Urothelium cell line (cell line): ENCODE measurements around the gene CSF1.
A peak's percentile ranks its signal among the peaks of the same experiment; 100 is the strongest.

Experiments used
- DNase-seq: peaks from one replicate; pipeline ENCODE4 v3.0.0; 2011; ENCODE audit warnings: low spot score, mixed read lengths
- FAIRE-seq: peaks from 2 replicates; lab custom pipeline; 2011; peaks lifted over from hg19 to GRCh38; lab: Jason Lieb, UNC

Gene CSF1

DNA sequence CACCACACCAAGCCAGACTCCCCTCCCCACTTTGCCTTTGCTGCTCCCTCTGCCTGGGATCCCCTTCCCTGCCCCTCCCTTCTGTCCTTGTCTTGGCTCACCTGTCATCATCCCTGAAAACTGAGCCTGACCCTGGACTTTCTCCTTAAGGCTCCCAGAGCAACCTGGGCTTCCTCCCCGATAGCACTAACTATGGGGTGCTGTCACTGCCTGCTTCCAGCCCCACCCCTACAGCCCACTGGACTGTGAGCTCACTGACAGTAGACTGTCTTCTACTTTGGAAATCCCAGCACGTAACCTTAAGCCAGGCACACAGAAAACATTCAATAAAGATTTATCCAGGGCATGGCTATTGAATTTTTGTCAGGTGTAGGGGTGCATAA lies 9.5 kb upstream of the CSF1 start:
- FAIRE-seq (no peak), DNase-seq (no peak)

DNA sequence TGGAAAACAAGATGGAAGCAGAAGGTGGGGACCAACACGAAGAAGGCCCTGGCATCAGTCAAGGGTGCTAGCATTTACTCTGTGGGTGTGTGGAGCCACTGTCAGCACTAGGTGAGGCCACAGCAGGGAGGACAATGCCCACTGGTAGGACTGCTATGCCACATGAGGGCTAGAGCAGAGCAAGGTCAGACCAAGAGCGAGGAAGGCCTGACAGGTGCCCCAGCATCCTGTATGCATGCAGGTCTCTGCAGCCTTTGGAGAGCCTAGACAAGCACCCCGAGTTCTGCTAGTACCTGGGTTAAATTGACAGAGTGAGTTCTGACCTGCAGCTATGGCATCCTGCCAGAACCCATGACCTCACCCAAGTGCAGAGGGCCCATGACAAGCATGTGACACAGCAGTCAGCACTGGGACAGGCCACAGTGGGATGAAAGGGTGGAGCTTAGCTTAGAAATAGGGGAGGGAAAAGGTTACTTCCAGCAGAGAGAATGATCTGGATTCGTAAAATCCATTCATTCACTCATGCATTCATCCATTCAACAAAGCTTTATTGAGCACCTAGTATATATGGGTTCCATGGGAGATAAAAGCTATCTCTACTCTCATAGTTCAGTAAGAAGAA lies 9.0 kb upstream of the CSF1 start:
- DNase-seq (peak; percentile 60), FAIRE-seq (no peak)

DNA sequence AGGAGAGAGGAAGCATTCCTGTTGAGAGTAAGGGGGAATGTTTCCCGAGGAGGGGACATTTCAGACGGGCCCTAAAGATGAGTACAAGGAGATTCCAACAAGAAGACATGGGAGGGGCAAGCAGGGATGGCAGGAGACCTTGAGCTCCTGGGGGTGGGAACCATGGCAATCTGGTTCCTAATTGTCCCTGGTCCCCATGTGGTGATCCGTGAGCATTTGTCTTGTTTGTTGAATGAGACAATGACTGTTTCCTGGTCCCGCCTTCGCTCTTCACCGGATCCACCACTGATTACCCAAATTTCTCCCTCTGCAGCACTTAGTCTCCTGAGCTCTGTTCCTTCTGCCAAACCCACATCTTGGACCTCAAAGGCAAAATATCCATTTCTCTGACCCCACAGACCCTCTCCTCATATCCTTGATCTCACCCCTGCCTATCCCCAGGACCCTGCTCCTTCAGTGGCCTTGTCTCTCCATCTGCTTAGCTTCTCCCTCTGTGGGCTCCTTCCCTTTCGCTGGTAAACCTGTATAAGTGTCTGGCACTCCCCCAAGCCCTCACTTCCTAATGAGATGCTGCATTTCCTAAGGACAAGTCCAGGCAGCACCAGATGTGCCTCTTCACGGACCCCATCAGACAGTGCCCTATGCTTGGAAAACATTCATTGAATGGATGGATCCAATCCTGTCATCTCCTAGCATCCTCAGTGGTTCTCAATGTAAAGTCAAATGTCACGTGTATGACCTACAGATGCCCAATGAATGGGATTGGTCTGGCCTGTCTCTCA lies 8.3 kb upstream of the CSF1 start:
- FAIRE-seq (no peak), DNase-seq (no peak)

DNA sequence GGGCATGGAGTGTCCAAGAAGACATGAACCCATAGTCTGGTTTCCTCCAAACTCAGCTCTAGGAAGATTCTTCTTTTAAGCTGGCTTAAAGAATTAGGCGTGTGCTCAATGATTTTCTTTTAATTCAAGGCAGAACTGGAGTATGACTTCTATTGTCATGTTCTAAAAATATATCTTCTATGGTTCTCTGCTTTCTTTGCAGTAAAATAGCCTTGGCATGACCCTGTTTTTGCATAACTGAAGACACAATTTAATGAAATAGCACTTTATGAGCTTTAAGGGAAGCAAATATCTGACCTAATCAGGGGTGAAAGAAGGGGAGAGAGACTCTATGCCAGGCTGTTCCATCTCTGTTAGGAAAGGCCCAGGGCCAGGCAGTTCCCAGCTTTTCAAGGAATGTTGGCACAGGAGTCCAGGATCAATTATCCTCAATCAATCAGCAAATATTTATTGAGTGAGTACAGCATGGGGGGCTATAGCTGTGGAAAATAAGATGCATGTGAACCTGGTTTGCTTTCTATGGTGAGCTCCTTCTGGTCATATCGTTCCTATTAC lies 7.2 kb upstream of the CSF1 start:
- no peak for FAIRE-seq
- DNase-seq, result no peak

DNA sequence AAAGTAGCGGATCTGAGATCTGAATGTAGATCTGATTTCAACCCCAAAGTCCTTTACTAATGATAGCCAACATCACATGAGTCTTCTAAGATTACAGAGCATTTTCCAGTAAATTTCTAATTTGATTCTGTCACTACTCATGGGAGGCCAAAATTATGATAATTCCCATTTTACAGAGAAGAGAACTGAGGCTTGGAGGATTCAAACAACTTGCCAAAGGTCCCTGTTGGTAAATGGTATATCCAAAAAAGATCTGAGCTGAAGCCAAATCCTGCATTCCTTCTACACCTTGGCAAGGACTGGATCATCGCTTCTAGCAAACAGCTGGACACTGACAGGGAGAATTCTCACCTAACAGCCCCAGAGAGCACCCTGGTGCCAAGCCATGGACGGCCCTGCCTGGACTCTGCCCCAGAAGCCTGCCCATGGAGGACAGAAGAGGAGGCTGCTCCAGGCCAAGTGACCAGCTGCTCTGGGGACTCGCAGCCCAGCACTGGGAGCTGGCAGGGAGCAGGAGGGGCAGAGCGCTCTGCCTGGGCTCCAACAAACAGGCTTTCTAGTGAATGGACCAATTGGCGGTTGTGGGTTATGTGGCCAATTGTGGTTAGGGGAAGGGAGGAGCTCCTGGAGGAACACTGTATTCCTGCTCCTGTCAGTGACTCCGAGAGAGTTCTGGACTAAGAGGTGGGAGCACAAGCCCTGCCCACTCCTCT lies 6.4 kb upstream of the CSF1 start:
- no peak for FAIRE-seq
- DNase-seq, result no peak

DNA sequence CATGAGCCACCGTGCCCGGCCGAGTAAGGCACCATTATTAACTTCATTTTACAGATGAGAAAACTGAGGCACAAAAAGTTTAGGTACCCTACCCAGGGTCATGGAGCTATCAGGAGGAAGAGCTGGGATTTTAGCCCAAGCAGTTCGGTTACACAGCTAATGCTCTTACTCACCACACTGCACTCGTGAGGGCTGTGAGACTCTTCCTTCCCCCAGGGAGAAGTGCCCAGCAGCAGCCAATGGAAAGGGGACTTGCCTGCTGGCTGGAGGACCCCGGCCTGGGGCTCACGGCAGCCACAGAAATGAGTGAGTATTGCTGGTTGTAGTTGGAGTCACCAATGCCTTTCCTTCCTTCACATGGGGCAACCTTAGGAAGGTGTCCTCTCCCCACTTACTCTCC lies 5.2 kb upstream of the CSF1 start:
- FAIRE-seq (no peak), DNase-seq (no peak)

DNA sequence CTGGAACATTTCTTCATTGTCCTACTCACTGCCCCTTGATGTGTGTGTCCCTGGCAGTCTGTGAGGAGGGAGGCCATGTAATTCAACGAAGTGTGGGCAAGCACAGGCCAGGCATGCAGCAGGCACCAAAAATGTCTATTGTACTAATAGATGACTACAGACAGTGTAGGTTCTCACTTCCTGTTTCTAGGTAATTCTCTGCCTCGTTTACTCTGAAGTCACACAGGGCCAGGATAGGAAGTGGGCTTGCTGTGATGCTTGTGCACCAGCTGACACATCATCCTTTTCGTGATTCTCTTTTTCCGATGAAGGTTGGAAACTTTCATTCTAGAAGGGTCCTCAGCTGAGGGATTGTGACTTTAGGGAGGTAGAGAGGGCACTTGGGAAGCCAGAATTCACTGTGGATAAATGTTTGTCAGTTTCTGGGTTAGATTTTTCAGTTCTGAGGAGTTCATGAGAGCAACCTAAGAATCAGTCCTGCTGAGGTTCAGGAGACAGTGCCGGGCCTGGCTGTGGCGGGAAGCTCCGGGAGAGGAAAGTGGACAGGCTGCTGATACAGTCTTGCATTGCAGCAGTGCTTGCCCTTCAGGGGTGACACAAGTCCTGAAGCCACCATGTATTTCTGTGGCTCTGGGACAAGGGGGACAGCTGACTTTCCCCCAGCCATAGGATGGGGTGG lies 4.3 kb upstream of the CSF1 start:
- FAIRE-seq, result no peak
- no peak for DNase-seq

DNA sequence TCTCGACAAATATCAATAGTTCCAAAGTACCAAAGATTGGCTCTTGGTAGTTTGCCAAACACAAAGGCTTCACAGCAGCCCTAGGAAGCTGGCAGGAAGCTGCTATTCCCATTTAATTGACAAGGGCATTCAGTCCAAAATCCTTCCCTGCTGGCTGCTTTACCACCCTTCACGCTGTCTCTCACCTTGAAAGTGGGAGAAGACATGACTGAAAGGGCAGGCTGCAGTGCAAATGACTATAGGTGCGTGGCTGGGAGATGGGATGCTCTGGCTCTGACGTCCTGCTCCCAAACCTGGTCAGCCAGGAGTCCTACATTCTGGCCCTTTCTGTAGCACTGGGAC lies 3.8 kb upstream of the CSF1 start:
- FAIRE-seq (no peak), DNase-seq (no peak)

DNA sequence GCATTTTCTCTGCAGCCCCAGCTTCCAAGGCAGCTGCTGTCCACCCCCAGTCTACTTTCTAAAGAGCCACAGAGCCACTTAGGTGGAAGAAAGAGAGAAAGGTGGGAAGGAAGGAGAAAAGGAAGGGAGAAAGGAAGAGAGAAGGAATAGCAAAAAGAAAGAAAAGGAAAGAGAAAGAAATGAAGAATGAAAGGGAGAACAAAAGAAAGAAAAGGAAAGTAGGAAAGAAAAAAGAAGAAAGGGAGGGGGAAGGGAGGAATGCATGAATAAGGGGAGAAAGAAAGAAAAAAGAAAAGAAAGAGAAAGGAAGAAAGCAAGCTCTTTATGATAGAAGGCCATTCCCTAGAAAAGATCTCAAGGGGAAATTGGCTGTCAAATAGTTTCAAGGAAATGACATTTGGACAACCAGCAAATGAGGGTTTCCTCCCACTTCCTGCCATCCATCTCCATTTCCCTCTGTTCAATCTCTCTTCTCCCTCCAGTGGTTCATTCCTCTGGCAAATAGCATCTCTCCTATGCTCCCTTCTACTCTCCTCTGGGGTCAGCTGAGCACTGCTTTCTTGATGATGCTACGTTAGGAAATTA lies 3.4 kb upstream of the CSF1 start:
- no peak for DNase-seq
- FAIRE-seq, result no peak

DNA sequence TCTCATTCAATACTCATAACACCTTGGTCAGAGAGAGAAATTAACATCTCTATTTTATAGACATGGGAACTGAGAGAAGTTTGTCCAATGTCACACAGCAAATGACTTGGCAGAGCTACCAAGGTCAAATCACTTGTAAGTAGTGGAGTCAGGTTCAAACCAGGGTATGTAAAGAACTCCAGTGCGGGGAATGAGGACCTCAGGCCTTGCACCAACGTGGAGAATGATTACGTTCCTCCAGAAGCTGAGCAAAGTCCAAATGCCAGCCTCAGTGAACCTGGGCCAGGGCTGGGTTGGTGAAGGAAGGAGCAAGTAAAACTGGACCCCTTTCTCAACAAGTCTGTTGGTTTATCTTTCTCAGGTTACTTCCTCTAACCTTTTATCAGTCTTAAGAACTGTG lies 1.8 kb upstream of the CSF1 start:
- FAIRE-seq (no peak), DNase-seq (no peak)

DNA sequence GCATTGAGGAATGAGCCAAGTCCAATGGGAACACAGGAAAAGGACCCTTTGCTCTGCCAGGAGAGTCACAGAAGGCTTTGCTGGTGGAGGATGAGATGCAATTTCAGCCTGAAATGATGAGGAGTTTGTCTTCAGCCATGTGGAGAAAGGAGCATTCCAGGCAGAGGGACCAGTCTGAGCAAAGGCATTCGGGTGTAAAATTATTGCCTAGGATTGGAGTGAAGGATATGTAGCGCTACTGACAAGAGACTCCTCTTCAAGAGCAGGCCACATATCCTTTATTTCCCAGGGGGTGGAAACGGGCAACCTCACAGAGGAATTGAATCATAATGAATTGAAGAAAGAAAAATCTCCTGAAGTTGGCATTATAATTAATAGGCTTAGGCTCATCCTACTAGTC lies 1.1 kb upstream of the CSF1 start:
- no peak for FAIRE-seq
- DNase-seq, result no peak

DNA sequence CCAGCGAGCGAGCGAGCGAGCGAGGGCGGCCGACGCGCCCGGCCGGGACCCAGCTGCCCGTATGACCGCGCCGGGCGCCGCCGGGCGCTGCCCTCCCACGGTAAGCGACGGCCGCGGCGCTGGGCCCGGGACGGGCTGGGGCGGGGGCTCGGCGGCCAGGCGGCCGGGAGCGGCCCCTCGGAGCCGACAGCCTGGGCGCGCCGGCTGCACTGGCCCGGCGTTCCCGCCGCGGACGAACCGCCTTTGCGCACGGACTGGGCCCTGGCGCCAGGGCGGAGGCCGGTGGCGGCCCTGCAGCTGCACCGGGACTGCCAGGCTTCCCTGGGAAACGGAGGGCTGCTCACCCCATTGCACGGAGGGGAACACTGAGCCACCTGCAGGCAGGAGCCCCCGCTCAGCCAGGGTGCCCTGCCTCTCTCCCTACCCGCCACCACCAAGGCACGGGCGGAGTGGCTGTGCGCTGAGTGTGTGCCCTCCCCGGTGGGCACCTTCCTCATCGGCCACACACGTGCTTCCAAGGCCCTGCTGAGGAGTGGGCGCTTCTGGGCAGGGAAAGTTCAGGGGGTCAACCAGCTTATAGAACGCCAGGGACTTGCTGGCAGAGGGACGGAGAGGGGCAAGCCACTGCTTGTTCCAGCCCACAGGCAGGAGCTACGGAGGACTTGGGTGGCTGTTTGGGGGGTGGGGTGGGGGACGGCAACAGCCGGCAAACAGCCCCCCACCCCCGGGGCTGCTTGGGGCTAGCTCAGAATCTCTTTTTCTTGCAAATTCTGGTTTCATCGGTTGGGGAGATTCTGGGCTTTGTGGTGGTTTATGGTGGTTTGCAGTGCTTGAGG lies 532 bp downstream of the CSF1 start:
- DNase-seq (peak; percentile 59), FAIRE-seq (no peak)

DNA sequence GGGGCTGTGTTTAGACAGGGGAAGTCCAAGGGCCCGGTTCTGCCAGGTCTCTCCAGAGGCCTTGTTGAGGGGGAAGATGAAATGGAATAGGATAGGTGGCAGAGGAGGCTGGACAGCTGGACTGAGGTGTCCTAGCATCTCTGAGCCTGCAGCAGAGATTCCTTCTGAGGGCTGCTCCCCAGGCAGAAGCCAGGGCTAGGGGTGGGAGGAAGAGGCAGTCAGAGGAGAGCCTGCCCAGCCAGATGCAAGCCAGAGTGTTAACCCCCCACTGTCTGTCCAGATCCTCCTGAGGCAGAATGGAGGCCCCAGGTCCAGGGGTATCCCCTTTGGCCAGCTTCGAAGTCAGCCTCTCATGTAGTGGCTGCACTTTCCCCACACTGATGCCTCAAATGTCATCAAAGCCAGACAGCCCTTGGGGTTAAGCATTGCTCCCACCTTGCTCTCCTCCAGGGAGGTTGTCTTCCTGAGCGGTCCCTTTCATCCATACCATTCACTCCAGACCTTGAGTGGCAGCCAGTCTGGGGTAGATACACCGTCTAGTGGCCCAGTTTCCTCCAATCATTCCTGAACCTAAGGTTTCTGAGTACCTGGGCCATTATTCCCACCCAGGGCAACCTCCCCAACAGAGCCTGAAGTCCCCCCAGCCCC lies 1.7 kb downstream of the CSF1 start:
- DNase-seq, result no peak
- no peak for FAIRE-seq

DNA sequence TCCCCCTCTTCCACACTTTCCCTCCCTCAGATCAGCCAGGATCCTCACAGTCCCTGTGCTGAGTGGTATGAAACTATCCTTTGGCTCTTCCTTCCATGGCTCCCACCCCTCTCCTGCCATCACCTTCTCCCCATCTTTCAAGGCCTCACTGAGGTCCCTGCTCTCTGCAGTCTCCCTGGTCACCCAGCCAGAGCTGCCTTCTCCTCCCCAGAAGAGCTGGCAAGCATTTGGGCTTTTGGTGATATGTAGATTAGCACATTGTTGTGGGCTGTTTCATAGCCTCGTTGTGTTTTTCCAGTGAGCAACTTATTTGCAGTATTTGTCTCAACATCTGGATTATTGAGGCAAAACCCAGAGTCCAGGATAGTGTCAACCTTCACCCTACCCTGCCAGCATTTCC lies 2.2 kb downstream of the CSF1 start:
- FAIRE-seq, result no peak

DNA sequence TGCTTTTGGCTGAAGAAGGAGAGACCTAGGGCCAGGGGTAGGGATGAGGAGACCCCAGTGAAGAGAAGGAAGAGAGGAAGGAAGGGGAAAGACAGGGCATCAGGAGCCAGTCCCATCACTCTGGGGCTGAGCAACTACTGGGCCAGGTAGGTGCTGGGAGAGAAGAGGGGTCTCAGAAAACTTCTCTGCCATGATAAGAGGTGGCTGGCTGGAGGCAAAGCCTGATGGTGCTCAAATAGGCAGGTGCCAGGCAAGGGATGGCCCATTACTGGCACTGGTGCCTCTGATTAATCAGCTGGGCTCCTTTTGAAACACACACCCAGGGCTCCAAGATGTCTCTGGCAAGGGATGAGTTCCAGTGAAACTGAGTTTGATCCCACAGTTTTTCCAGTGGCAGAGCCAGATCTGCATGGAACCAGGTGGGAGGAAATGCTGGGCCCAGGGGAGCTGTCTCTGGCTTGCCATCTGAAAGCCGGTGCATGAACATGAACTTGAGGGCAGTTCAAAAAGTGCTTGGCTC lies 2.8 kb downstream of the CSF1 start:
- no peak for DNase-seq
- no peak for FAIRE-seq

More for the DNA sequence above, 2.2 kb downstream of the CSF1 start:
- DNase-seq, result no peak

DNA sequence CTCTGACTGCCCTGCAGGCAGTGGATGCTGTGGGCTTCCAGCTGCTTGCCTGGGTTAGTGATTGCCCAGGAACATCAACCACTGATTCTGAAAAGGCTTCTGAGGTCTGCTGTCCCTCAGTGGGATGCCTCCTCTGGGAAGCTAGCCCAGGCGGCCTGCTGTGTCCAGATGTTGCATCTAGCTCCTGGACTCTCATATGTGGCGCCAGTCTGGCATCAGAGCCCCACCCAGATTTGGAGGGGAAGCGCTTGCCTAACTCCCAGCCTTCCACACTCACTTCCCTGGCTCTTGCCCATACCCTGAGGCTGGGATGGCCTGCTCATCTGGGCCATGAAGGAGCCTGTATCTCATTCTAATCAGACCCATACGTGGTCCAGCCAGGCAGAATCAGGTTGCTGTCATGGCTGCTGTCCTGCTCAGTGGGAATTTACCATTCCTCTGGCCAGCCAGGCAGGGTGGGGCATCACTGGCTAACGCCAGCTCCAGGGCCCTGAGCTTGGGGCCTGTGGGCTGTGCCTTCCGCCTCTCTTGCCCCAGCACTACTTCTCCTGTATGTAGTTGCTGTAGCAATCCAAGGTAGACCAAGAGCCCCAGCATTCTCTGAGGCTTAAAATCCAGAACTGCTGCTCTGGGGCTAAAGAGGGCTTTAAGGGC lies 4.1 kb downstream of the CSF1 start:
- FAIRE-seq (no peak), DNase-seq (no peak)

DNA sequence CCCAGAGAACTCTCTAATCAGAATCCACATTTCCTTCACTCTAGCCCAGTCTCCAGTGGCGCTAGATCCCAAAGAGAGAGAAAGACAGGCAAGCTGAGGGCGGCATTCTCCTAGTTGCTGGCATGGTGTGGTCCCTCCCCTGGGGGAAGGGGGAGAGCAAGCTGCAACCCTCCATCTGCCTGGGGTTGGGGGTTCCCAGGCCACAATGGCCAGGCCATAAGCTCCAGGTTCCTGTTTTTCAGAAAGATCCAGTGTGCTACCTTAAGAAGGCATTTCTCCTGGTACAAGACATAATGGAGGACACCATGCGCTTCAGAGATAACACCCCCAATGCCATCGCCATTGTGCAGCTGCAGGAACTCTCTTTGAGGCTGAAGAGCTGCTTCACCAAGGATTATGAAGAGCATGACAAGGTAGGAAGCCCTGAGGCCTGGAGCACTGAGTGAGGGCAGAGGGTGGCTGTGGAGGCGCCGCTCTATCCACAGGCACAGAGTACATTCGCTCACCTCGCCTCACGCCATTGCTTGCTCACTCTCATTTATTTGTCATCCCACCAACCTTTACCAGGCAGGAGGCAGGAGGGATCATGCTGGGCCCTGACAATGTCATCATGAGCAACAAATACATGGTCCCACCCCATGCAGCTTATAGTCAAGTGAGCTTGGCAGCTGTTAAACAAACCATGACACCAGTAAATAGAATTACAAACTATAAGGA lies 6.6 kb downstream of the CSF1 start:
- no peak for DNase-seq
- no peak for FAIRE-seq
